GM23338 (cell line): ENCODE data around the gene CFAP47.

Experiments
- CREB1 ChIP-seq: fragments of 250-450 bp; sonication (Bioruptor Pico); IDR thresholded peaks from 2 replicates; pipeline ENCODE4 v1.5.0; 2020; ENCODE audit warnings: low read depth, mild to moderate bottlenecking, moderate library complexity
- EZH2 ChIP-seq: fragments of 200-600 bp; sonication (generic); IDR thresholded peaks from one replicate; pipeline ENCODE4 v1.8.0; 2017; ENCODE audit warnings: antibody characterized with exemption, mild to moderate bottlenecking, low read depth; ENCODE audit not compliant: unreplicated experiment
- EZH2phosphoT487 ChIP-seq: fragments of 200-600 bp; sonication (generic); IDR thresholded peaks from one replicate; pipeline ENCODE4 v1.8.1; 2018; ENCODE audit warnings: antibody characterized with exemption; ENCODE audit not compliant: unreplicated experiment
- JUNB ChIP-seq: IDR thresholded peaks from one replicate; pipeline ENCODE4 v1.6.1; 2016; ENCODE audit warnings: antibody characterized with exemption; ENCODE audit not compliant: unreplicated experiment
- NANOG ChIP-seq: IDR thresholded peaks from 2 replicates; pipeline ENCODE4 v1.6.1; 2016; ENCODE audit warnings: antibody characterized with exemption, borderline replicate concordance
- POLR2AphosphoS5 ChIP-seq: IDR thresholded peaks from 2 replicates; pipeline ENCODE4 v1.6.1; 2016; ENCODE audit warnings: antibody characterized with exemption, low read depth
- STAT1 ChIP-seq: IDR thresholded peaks from one replicate; pipeline ENCODE4 v1.6.1; 2016; ENCODE audit warnings: antibody characterized with exemption; ENCODE audit not compliant: unreplicated experiment
- ZNF114 ChIP-seq: fragments of 250-450 bp; sonication (Bioruptor Pico); IDR thresholded peaks from 2 replicates; pipeline ENCODE4 v1.5.0; 2020; ENCODE audit warnings: mild to moderate bottlenecking, moderate library complexity
- ZNF331 ChIP-seq: fragments of 250-450 bp; sonication (Bioruptor Pico); IDR thresholded peaks from 2 replicates; pipeline ENCODE4 v1.5.0; 2020; ENCODE audit warnings: low read depth, mild to moderate bottlenecking, moderate library complexity
- TF ChIP-seq, protein P1 (sequence below), 2 experiments: fragments of 200-600 bp in 1 of 2; sonication (generic) in 1 of 2; conservative IDR thresholded peaks; 2 replicates each; pipeline versions ENCODE4 v1.5.1 to v1.6.1; 2016 to 2017; ENCODE audit warnings: antibody characterized with exemption in 2 of 2, low read depth in 2 of 2, mild to moderate bottlenecking in 2 of 2, moderate library complexity in 1 of 2
- TF ChIP-seq, protein P2 (sequence below): IDR thresholded peaks from 2 replicates; pipeline ENCODE4 v1.6.1; 2016; ENCODE audit warnings: antibody characterized with exemption
- TF ChIP-seq, protein P3 (sequence below): IDR thresholded peaks from one replicate; pipeline ENCODE4 v1.6.1; 2018; ENCODE audit warnings: antibody characterized with exemption; ENCODE audit not compliant: unreplicated experiment

DNA sequence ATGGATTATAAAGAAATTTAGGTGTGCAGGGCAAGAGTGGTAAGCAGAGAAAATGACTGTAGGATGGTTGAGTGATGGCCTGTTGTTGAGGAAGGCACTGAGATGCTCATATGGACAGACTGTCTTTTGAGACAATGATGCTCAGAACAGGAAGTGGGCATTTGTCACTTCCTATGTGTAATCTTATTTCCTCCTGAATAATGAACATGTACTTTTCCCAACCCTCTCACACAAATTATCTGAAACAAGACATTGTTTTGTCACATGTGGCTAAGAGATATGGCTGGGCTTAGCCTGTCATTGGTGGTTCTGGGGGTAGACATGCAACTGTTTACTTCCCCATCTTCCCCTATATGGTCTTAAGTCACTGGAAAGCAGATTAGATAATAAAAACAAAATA lies 240.5 kb downstream of the CFAP47 start:
- TF ChIP-seq EZH2 (no peak), EZH2phosphoT487 (no peak), POLR2AphosphoS5 (no peak), CREB1 (no peak), JUNB (no peak), ZNF331 (CRISPR knock-in tag) (no peak), NANOG (no peak), STAT1 (no peak), ZNF114 (CRISPR knock-in tag) (no peak)
- TF ChIP-seq, protein P1, sequence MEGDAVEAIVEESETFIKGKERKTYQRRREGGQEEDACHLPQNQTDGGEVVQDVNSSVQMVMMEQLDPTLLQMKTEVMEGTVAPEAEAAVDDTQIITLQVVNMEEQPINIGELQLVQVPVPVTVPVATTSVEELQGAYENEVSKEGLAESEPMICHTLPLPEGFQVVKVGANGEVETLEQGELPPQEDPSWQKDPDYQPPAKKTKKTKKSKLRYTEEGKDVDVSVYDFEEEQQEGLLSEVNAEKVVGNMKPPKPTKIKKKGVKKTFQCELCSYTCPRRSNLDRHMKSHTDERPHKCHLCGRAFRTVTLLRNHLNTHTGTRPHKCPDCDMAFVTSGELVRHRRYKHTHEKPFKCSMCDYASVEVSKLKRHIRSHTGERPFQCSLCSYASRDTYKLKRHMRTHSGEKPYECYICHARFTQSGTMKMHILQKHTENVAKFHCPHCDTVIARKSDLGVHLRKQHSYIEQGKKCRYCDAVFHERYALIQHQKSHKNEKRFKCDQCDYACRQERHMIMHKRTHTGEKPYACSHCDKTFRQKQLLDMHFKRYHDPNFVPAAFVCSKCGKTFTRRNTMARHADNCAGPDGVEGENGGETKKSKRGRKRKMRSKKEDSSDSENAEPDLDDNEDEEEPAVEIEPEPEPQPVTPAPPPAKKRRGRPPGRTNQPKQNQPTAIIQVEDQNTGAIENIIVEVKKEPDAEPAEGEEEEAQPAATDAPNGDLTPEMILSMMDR (conservative IDR thresholded peaks at IDR 0.05; ENCODE audit: low read depth in 2 of 2), result no peak
- TF ChIP-seq, protein P2, sequence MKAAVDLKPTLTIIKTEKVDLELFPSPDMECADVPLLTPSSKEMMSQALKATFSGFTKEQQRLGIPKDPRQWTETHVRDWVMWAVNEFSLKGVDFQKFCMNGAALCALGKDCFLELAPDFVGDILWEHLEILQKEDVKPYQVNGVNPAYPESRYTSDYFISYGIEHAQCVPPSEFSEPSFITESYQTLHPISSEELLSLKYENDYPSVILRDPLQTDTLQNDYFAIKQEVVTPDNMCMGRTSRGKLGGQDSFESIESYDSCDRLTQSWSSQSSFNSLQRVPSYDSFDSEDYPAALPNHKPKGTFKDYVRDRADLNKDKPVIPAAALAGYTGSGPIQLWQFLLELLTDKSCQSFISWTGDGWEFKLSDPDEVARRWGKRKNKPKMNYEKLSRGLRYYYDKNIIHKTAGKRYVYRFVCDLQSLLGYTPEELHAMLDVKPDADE, result no peak
- TF ChIP-seq, protein P3, sequence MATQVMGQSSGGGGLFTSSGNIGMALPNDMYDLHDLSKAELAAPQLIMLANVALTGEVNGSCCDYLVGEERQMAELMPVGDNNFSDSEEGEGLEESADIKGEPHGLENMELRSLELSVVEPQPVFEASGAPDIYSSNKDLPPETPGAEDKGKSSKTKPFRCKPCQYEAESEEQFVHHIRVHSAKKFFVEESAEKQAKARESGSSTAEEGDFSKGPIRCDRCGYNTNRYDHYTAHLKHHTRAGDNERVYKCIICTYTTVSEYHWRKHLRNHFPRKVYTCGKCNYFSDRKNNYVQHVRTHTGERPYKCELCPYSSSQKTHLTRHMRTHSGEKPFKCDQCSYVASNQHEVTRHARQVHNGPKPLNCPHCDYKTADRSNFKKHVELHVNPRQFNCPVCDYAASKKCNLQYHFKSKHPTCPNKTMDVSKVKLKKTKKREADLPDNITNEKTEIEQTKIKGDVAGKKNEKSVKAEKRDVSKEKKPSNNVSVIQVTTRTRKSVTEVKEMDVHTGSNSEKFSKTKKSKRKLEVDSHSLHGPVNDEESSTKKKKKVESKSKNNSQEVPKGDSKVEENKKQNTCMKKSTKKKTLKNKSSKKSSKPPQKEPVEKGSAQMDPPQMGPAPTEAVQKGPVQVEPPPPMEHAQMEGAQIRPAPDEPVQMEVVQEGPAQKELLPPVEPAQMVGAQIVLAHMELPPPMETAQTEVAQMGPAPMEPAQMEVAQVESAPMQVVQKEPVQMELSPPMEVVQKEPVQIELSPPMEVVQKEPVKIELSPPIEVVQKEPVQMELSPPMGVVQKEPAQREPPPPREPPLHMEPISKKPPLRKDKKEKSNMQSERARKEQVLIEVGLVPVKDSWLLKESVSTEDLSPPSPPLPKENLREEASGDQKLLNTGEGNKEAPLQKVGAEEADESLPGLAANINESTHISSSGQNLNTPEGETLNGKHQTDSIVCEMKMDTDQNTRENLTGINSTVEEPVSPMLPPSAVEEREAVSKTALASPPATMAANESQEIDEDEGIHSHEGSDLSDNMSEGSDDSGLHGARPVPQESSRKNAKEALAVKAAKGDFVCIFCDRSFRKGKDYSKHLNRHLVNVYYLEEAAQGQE, result no peak
